Mucosa of descending colon (tissue), 3 donors: ENCODE data around the gene AFF4. TPM values are rescaled to one million over a fixed set of nuclear protein-coding genes. Genes with fewer than 3 reads are reported as not detected.

Source experiments
- ATAC-seq: fragments of 200-7000 bp; cut with Tn5 transposase; one replicate; pipeline ENCODE4 v1.9.1; 2020; ENCODE audit warnings: mild to moderate bottlenecking, moderate library complexity
- DNase-seq, 3 donors: peaks; one replicate each; pipeline ENCODE4 v3.0.0-alpha.2; 2020
- H3K36me3 ChIP-seq: fragments of 200-600 bp; one replicate; pipeline ENCODE4 v1.8.0; 2021; ENCODE audit warnings: low read depth, mild to moderate bottlenecking
- H3K4me1 ChIP-seq: fragments of 200-600 bp; one replicate; pipeline ENCODE4 v1.8.0; 2021; ENCODE audit warnings: low read depth, mild to moderate bottlenecking
- H3K4me3 ChIP-seq: fragments of 200-600 bp; one replicate; pipeline ENCODE4 v1.8.0; 2021; ENCODE audit warnings: mild to moderate bottlenecking
- H3K9me3 ChIP-seq: fragments of 200-600 bp; one replicate; pipeline ENCODE4 v1.8.0; 2021; ENCODE audit warnings: mild to moderate bottlenecking
- intact Hi-C, 2 donors: fragments of 100-400 bp; cut with DNase I in 1 of 2; cut with micrococcal nuclease in 1 of 2; formaldehyde crosslinking; loops; one replicate each; pipeline versions ENCODE4 v1.11.0 to v1.11.1; 2022; cut with DNase I, micrococcal nuclease
- total RNA-seq, 3 donors: library from RNA; stranded (reverse); fragmentation: NEBNext Ultra II Directional in 2 of 3; extraction: Animal tissue kit (Norgen Biotek cat#: 25700) in 2 of 3; gene quantifications; one replicate each; pipeline versions ENCODE4 v1.2.1 to v1.2.4, GENCODE V29; 2021 to 2023
- TF ChIP-seq, protein P1 (sequence below): fragments of 200-600 bp; IDR thresholded peaks from one replicate; pipeline ENCODE4 v1.8.0; 2022; ENCODE audit warnings: antibody characterized with exemption, mild to moderate bottlenecking
- donor health status: DM: no; HTN: no; CAD: no; lungs with moderate emphysema.
- donor health status: DM: no; HTN: no; CAD: no.
- donor health status: DM: no; HTN: yes; CAD: no.

Gene AFF4
- total RNA-seq, 3 donors from 2014 or later, result 65.8 to 85.3 (median 76.6) TPM

DNA sequence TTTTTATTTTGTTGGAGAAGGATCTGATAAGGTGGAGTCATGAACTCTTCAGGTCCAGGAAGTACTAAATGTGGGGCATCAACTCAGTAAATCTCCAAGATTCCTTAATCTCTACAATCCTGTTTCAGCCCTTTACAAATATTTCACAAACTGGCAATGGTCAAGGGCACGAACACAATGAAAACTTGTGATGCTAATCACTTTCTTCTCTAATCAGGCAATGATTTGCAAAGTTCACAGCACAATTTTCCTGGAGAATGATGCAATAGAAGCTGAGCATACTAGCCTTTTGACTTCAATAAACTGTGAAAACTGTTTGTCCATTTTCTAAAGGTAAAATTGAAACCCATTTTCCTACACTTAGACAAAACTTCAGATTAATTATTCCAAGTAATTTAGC is 114.1 kb downstream of the AFF4 start:
- H3K4me1 ChIP-seq, result no peaks in the 10 kb centered on the region
- intact Hi-C loops, result no loop called here
- TF ChIP-seq, protein P1, sequence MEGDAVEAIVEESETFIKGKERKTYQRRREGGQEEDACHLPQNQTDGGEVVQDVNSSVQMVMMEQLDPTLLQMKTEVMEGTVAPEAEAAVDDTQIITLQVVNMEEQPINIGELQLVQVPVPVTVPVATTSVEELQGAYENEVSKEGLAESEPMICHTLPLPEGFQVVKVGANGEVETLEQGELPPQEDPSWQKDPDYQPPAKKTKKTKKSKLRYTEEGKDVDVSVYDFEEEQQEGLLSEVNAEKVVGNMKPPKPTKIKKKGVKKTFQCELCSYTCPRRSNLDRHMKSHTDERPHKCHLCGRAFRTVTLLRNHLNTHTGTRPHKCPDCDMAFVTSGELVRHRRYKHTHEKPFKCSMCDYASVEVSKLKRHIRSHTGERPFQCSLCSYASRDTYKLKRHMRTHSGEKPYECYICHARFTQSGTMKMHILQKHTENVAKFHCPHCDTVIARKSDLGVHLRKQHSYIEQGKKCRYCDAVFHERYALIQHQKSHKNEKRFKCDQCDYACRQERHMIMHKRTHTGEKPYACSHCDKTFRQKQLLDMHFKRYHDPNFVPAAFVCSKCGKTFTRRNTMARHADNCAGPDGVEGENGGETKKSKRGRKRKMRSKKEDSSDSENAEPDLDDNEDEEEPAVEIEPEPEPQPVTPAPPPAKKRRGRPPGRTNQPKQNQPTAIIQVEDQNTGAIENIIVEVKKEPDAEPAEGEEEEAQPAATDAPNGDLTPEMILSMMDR, result no peak
- DNase-seq (no peak), ATAC-seq (no peak)
- no peaks in the 10 kb centered on the region for H3K36me3 ChIP-seq
- H3K4me3 ChIP-seq, result no peak overlapping the region
- H3K9me3 ChIP-seq, result no peaks in the 10 kb centered on the region

DNA sequence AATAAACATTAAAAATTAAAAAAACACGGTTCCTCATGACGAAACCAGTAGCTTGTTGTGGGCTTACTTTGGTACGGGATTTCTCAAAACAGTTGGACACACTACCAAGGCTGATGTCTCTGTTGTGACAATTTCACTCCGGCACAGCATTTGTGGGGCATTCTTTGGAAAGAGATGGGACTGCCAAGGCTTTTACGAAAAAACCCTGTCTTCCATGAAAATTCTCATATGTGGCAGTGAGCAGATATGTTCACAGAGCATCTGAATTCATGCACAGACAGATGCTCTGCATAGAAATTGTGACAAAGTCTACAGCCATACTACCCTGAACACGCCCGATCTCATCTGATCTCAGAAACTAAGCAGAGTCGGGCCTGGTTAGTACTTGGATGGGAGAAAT is 115.2 kb downstream of the AFF4 start:
- TF ChIP-seq, protein P1, result no peak

DNA sequence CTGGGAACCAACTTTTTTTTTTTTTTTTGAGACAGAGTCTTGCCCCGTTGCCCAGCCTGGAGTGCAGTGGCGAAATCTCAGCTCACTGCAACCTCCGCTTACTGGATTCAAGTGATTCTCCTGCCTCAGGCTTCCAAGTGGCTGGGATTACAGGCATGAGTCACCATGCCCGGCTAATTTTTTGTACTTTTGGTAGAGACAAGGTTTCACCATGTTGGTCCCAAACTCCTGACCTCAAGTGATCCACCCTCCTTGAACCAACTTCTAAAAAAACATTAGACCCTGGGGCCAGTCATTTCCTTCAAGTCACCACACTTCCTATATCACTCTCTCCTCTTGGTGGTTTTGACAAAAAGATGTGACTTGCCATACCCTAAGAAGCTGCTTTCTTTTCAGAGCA is 122.1 kb downstream of the AFF4 start:
- Histone ChIP-seq H3K36me3 (no peaks in the 10 kb centered on the region), H3K9me3 (no peaks in the 10 kb centered on the region), H3K4me3 (no peak overlapping the region), H3K4me1 (peaks cover 41% of the 10 kb centered on the region)
- intact Hi-C loops, result no loop called here
- TF ChIP-seq, protein P1, result no peak
- ATAC-seq, result no peak
- DNase-seq, result no peak

More for the DNA sequence above, 115.2 kb downstream of the AFF4 start:
- H3K36me3 ChIP-seq, result no peaks in the 10 kb centered on the region
- DNase-seq (no peak), ATAC-seq (no peak)
- H3K4me3 ChIP-seq, result no peak overlapping the region
- H3K4me1 ChIP-seq, result no peaks in the 10 kb centered on the region
- intact Hi-C loops, result no loop called here
- H3K9me3 ChIP-seq, result no peaks in the 10 kb centered on the region

DNA sequence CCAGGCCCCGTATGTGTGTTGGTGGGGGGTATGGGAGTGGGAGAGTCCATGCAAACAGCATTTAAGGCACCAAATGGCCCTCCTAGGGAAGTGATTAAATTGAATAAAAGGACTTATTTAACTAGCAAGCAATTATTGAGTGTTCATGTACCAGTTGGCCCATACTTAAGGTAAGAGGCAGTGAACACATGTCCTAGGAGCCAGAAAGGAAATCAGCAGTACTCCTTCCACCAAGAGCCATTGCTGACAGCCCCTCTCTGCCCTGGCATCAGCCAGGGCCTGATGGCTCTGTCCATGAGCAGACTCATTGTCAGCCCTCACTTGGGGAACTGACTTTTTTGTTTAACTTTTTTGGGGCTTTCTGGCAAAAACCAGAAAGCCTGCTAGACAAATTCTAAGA is 122.5 kb downstream of the AFF4 start:
- DNase-seq, result no peak
- peaks cover 44% of the 10 kb centered on the region for H3K4me1 ChIP-seq
- H3K4me3 ChIP-seq, result no peak overlapping the region
- H3K9me3 ChIP-seq, result no peaks in the 10 kb centered on the region
- TF ChIP-seq, protein P1, result no peak
- no peak for ATAC-seq
- H3K36me3 ChIP-seq, result no peaks in the 10 kb centered on the region
- intact Hi-C loops, result no loop called here

DNA sequence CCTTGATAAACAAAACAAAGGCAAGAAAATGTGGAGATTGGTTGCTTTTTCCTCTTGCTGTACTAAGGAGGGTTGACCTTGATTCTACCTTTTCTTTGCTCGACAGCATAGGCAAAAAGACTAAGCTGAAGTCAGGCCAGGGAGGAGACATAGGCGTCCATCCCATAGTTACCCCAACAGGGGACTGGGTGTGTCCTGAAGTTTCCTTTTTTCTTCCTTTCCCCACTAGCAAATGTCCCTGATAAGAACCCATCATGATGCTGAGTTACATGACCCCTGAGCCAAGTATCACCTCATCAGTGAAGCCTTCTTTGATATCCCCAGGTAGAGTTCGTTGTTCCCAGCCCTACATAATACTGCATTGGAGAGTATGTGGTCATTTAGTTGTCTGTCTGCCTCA is 123.1 kb downstream of the AFF4 start:
- H3K4me1 ChIP-seq, result peaks cover 44% of the 10 kb centered on the region
- TF ChIP-seq, protein P1, result no peak
- intact Hi-C loops, result no loop called here
- no peaks in the 10 kb centered on the region for H3K9me3 ChIP-seq
- ATAC-seq (no peak), DNase-seq (no peak)
- H3K4me3 ChIP-seq, result no peak overlapping the region
- no peaks in the 10 kb centered on the region for H3K36me3 ChIP-seq
